Measurements from ENCODE around the gene XCL1. TPM values are rescaled to one million over a fixed set of nuclear protein-coding genes. Genes with fewer than 3 reads are reported as not detected.

XCL1 gene
- total and polyA plus RNA-seq, 5 experiments from 2014 or later = 0.36 to 1.5 (median 0.65) TPM; not detected in 2

Other genes with a start within 250 kb of the XCL1 start
- not detected for gene XCL2, start 32.6 kb upstream of the XCL1 start, total RNA-seq
- 100 to 1,000 TPM in 1 of 3 donors, 1 to 10 TPM in 1, under 1 TPM in 1; 0.39 to 136 (median 1.9) TPM for gene XCL2, start 32.6 kb upstream of the XCL1 start, polyA plus RNA-seq
- not detected for gene DPT, start 152.6 kb downstream of the XCL1 start, total RNA-seq
- not detected for gene DPT, start 152.6 kb downstream of the XCL1 start, polyA plus RNA-seq